ENCODE measurements around the gene PRPSAP2. TPM values are rescaled to one million over a fixed set of nuclear protein-coding genes. Genes with fewer than 3 reads are reported as not detected.
A peak's percentile ranks its signal among the peaks of the same experiment; 100 is the strongest.
"Not testable (repeated sequence)": the region's sequence is repeated elsewhere in the genome, so short reads cannot be mapped to it uniquely, and the experiment has no call there.

PRPSAP2 gene, protein sequence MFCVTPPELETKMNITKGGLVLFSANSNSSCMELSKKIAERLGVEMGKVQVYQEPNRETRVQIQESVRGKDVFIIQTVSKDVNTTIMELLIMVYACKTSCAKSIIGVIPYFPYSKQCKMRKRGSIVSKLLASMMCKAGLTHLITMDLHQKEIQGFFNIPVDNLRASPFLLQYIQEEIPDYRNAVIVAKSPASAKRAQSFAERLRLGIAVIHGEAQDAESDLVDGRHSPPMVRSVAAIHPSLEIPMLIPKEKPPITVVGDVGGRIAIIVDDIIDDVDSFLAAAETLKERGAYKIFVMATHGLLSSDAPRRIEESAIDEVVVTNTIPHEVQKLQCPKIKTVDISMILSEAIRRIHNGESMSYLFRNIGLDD
- total RNA-seq: 10 to 100 TPM; 20.0 to 48.7 (median 35.0) TPM

DNA sequence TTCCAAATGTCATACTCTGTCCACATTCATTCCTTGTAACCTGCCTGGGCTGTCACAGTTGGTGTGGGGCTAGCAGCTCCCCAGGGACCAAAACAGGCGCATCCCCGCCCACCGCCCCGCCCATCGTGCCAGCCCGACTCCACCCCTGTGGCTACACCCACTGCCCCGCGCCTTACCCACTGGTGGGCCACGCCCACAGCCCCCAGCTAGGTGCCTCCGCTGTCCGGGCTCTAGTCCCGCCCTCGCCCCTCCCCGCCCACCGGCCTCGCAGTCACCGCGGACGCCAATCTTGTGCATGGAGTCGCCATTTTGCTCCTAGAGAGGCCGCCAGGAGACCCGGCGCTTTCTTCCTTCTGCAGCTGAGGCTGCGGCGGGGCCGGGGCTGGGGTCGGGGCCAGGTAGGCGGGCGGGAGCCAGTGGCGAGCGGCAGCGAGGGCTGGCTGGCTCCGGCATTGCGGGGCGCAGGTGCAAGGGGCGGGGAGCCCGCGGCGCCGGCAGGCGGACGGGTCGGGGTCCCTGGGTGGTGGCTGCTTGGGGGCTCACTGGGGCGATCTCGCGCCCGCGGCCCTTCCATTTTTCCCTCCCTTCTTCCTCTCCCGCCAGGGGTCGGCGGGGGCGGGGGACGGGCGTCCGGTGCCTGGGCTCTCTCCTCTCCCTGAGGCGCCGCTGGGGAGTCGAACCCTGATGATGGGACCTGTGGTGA, at the start of gene PRPSAP2:
TSS of gene PRPSAP2 (plus strand) at position 268 of the 703 bp plus-strand sequence. CDS start 7,703 bp downstream, outside the sequence.
- Histone ChIP-seq H3K9me3 (no peaks in the 10 kb centered on the region), H3K4me3 (peak within 1 kb of the TSS; percentile 76 to 99 (median 88)), H3K27ac (peak within 1 kb of the TSS; percentile 90 to 99 (median 95)), H3K36me3 (no peaks in the 10 kb centered on the region), H3K27me3 (no peaks in the 10 kb centered on the region), H3K4me1 (peaks cover 0 to 31% (median 8%) of the 10 kb centered on the region in 4 donors)
- peak in 1 of 2 donors; percentile 41 for TF ChIP-seq POLR2A (IDR thresholded peaks at IDR 0.05)
- TF ChIP-seq, protein P1, sequence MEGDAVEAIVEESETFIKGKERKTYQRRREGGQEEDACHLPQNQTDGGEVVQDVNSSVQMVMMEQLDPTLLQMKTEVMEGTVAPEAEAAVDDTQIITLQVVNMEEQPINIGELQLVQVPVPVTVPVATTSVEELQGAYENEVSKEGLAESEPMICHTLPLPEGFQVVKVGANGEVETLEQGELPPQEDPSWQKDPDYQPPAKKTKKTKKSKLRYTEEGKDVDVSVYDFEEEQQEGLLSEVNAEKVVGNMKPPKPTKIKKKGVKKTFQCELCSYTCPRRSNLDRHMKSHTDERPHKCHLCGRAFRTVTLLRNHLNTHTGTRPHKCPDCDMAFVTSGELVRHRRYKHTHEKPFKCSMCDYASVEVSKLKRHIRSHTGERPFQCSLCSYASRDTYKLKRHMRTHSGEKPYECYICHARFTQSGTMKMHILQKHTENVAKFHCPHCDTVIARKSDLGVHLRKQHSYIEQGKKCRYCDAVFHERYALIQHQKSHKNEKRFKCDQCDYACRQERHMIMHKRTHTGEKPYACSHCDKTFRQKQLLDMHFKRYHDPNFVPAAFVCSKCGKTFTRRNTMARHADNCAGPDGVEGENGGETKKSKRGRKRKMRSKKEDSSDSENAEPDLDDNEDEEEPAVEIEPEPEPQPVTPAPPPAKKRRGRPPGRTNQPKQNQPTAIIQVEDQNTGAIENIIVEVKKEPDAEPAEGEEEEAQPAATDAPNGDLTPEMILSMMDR (IDR thresholded peaks at IDR 0.05): no peak
- peak; percentile 97 to 99 (median 98) for DNase-seq

DNA sequence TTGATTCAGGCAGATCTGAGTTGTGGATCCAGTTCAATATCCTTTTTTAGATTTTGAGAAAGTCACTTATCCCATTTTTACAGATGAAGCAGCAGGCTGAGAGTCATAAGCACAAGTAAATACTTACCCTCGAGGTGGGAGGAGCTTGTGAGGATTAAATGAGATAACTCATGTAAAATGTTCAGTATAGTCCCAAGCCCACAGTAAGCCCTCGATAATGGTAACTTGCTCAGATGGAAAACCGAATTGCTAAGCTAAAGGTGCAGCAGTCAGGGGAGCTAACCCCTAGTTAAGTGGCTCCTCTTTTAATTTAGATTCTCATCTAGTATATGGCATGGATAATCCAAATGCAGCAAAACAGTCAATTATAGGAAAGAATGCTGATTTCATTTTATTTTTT, 42.0 kb upstream of the PRPSAP2 start:
- not testable (repeated sequence) for H3K4me3 ChIP-seq, H3K4me1 ChIP-seq, H3K27me3 ChIP-seq, DNase-seq, H3K27ac ChIP-seq, H3K36me3 ChIP-seq, H3K9me3 ChIP-seq

DNA sequence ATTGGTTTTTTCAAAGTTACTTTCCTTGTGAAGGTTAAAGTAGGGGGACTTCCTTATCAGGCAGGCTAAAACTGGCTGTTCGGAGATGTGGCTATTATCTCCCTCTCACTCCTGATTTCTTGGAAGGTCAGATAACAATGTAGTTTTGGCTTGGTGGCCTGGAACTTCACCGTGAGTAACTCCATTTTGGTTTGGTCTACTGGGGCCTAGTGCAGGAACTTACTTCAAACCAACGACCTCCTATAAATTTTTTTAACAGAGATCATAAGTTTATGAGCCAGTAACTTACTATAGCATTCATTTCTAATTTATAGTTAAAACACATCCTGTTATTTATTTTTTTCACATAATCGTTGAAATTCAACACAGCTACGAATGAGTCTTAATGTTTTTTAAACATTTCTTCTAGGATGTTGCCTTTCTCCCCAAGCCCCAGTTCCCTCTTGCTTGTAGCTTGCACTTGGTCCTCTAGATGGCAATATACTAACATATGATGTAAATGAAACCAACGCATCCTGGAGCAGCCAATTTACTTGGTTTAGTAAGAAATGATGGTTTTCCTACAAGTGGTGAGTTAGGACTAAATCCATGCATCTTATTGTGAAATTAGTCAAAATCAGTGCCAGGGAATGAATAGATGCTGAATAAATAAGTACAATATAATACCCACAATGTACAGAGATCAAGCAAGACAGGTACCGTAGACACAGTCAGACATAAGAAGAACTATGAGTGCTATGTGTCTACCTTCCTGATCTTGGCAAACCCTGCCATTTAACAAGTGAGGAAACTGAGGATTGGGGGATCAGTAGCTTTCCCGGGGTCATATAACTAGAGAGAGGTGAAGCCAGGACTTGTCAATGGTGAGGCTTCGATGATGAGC, 41.2 kb upstream of the PRPSAP2 start:
- H3K4me3 ChIP-seq, H3K27ac ChIP-seq, H3K36me3 ChIP-seq, H3K4me1 ChIP-seq, H3K9me3 ChIP-seq, H3K27me3 ChIP-seq: not testable (repeated sequence)
- TF ChIP-seq, protein P1 (IDR thresholded peaks at IDR 0.05): peak in 5 of 6 experiments; percentile 39 to 71 (median 68)
- peak in 2 of 3 donors; percentile 24 to 50 for DNase-seq

DNA sequence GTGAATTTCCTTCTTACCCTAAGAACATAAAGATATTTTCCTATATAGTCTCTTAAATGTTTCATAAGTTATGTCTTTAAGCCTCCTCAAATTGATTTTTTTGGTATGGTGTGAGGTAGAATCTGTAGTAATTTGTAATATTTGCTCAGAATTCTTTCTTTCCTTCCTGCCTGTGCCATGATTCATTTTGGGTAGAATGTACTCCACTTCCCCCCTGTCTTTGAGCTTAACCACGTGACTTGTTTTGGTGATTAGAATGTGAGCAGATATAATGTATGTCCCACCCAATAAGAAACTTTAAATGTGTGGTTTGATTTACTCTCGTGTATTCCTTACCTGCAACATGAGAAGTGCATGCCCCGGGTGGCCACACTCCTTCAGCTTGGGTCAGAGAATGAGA, 36.5 kb upstream of the PRPSAP2 start:
- H3K4me1 ChIP-seq, H3K27me3 ChIP-seq, H3K9me3 ChIP-seq, DNase-seq, H3K4me3 ChIP-seq, H3K36me3 ChIP-seq, H3K27ac ChIP-seq: not testable (repeated sequence)

DNA sequence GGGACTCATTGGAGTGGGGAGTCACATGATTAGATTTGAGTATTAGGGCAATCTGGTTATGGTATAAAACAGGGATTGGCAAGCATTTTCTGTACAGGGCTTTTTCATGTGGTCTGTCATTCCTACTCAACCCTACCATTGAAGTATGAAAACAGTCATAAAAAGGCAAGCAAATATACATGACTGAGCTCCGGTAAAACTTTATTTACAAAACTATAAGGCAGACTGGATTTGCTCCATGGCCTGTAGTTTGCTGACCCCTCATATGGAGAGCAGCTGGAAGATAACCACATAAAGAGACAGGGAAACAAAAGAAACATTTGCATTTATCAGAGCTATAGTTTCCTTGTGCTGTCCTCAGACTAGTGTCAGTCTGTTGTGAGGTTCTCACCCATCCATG, 30.3 kb upstream of the PRPSAP2 start:
- not testable (repeated sequence) for H3K9me3 ChIP-seq, H3K4me1 ChIP-seq, H3K4me3 ChIP-seq, H3K27ac ChIP-seq, DNase-seq, H3K36me3 ChIP-seq, H3K27me3 ChIP-seq

DNA sequence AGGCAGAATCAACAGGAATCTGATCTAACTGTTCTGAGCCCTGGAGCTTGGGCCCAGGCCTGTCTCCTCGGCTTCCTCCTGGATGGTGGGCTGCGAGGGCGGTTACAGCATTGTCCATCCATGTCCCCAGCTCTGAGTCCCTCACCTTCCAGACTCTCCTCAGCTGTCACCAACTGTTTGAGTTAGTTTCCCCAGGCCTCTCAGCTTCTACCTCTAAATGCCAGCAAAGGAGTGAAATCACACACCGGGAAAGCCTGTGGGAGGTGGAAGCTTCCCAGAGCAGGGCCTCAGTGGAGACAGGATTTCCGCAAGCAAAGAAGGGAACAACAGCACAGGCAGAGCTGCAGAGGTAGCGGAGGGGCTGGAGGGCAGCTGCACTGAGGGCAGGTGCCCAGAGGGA, 9.4 kb upstream of the PRPSAP2 start:
- no peak for TF ChIP-seq POLR2A (IDR thresholded peaks at IDR 0.05)
- TF ChIP-seq, protein P1 (IDR thresholded peaks at IDR 0.05): no peak
- no peaks in the 10 kb centered on the region for H3K36me3 ChIP-seq
- H3K27ac ChIP-seq: no peak overlapping the region
- no peak for DNase-seq
- H3K4me3 ChIP-seq: no peak overlapping the region
- H3K4me1 ChIP-seq: no peaks in the 10 kb centered on the region
- H3K27me3 ChIP-seq: no peaks in the 10 kb centered on the region
- no peaks in the 10 kb centered on the region for H3K9me3 ChIP-seq
